GM19438 (cell line): ENCODE data around the gene PIK3R3.
"Not testable (repeated sequence)": the region's sequence is repeated elsewhere in the genome, so short reads cannot be mapped to it uniquely, and the experiment has no call there.

Experiments used
- ATAC-seq: cut with Tn5 transposase; IDR thresholded peaks from one replicate; pipeline ENCODE4 v1.9.1; 2021; ENCODE audit warnings: low read depth; ENCODE audit not compliant: unreplicated experiment

Gene PIK3R3

DNA sequence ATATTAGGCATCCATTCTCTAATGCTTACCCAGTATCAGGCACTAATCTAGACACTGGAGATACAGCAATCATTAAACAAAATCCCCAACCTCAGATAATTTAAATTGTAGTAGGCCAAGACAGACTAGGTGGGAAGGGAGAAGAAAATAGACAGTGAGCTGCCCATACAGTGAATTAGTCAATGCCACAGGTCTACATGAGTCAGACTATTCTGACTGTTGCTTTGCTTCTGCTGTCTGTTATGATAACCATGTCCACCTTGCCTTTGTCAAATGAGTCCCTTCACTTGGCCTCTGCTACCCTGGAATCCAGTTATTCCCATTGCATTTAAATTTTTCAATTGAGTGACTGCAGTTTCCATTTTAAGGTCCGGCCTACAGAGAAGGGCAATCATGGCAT is 59.5 kb downstream of the PIK3R3 start:
- ATAC-seq = no peak

DNA sequence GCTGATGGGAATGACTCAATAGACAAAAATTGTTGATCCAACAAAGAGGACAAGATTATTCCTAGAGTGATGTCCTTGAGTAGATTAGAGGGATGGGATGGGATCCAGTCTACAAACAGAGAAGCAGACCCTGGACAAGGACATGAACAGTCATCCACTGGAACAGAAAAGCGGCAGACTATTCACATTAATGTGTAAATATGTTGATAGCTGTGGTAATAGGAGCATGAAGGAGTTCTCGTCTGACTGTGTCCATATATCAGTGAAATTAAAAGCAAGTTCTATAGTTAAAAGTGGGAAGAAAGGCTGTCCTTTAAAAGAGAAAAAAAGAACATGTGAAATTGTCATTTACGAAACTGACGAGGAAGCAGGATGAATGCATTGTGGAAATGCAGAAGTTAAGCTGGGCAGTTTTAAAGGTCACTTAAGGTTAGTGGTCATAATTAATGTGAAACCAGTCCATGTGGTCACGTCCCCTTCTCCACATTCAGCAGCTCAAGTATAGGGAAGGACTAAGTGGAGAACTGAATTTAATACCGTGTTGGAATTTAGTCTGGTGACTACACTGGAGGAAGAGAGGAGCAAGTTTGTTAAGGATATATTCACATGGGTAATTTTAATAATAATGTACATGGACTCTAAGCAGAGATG is 62.1 kb downstream of the PIK3R3 start:
- no peak for ATAC-seq

DNA sequence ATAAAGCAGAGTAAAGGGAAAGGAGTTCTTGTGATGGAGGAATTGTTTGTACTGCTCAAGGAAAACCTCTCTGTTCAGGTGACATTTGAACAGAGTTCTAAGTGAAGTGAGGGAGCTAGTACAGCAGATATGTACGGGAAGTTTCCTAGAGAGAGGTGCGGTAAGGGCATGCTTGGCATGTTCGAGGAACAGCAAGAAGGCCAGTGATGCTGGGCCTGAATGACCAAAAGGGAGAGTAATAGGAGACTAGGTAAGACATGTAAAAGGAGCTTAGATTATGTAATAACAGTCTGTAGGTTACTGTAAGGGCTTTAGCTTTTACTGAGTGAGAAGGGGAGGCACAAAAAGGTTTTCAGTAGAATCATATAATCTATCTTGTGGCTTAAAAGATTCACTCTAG is 63.9 kb downstream of the PIK3R3 start:
- no peak for ATAC-seq

DNA sequence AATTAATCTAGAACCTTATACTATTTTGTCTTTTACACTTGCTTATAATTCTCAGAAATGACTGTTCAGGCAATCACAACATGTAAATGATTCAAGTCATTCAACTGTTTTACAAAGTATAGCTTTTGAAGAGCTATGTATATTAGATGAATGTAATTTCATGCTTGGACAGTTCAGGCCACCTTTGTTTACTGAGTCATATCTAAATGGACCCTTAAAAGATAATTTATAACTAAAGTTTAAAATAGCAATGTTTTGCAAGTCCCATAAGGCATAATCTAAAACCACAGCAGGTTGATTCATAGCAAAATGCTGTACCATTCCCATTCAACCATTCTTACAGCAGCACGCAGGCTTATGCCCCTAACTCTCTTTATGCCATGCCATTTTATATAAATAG is 64.8 kb downstream of the PIK3R3 start:
- ATAC-seq = no peak

DNA sequence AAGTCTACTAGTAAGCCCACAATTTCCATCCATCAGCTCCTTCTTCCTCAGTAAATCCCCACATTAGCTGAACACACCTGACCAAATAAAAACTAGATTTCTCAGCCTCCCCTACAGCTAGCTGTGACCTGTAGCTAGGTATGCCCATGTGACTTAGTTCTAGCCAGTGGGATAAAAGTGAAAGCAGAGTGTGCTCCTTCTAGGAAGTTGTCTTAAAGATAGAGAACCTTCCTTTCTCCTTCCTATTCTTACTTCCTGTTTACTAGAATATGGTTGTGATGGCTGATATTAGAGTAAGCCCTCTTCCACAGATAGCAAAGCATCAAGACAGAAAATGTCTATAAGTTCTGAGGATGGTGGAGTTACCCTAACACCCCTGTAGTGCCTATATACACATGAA is 67.0 kb downstream of the PIK3R3 start:
- no peak for ATAC-seq

DNA sequence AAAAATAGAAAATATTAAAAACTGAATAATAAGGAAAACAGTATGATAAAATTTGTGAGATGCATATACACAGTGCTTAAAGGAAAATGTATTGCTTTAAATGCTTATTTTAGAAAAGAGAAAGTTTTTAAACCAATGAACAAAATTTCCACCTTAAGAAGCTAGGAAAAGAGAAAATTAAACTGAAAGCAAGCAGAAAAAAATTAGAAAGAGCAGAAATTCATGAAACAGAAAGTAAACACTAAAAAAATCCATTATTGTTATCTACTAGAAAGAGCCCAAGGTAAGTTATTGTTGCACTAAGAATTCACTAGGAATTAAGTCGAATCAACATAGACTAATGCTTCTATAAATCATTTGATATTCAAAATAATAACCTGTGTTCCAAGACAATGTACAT is 67.7 kb downstream of the PIK3R3 start:
- no peak for ATAC-seq

DNA sequence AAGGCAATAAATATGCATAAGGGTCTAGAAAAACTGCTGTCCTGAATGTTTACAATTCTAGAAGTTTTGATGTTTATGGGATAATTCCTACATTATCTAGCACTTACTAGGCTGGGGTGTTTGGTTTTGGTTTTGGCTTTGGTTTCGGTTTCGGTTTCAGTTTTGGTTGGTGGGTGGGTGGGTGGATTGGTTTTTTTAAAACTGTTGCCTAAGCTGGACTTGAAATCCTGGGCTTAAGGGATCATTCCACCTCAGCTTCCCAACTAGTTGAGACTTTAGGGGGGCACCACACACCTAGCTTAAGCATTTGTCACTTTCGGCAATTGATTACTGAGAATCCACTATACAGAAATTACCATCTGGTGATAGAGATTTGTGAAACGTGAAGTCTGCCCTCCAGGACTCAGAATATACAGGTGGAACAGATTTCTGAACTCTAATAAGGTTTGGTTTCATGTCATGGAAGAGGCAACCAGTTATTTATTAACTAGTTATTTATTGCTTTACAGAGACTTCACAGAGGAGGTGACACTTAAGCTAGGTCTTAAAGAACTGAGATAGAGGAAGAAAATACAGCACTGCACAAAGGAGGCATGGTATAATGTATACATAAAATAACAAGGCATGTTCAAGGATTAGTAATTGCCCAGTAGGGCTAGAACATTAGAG is 69.6 kb downstream of the PIK3R3 start:
- ATAC-seq = peak; percentile 70

DNA sequence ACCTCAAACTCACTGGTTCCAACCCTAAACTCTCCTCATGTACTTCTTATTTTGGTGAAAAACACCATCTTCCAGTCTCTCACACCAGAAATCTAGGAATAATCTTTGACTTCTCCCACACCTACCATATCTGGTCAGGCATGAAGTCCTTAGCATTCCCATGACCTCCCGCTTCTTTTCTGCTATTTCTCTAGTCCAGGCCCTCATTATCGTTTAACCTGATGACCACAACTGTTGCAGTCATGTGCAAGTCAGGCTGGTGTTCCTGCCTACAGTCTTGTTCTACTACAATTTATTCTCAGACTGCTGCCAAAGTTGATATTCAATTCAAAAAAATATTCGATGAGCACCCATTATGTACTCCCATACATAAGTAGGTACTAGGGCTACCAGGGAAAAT is 71.3 kb downstream of the PIK3R3 start:
- no peak for ATAC-seq

DNA sequence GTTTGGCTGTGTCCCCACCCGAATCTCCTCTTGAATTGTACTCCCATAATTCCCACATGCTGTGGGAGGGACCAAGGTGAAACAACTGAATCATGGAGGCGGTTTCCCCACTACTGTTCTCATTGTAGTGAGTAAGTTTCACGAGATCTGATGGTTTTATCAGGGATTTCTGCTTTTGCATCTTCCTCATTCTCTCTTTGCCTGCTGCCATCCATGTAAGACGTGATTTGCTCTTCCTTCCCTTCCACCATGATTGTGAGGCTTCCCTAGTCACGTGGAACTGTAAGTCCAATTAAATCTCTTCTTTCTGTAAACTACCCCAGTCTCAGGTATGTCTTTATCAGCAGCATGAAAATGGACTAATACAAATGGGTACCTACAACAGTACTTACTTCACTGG is 73.5 kb downstream of the PIK3R3 start:
- ATAC-seq = no peak

DNA sequence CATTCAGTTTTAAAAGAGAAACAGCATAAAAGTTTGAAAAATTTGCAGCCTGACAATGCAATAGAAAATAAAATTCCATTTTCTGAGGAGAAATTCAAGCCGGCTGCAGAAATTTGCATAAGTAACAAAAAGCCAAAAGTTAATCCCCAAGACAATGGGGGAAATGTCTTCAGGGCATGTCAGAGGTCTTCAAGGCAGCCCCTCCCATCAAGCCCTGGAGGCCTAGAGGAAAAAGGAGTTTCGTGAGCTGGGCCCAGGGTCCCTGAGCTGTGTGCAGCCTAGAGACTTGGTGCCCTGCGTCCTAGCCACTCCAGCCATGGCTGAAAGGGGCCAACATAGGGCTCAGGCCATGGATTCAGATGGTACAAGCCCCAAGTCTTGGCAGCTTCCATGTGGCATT is 74.6 kb downstream of the PIK3R3 start:
- no peak for ATAC-seq

DNA sequence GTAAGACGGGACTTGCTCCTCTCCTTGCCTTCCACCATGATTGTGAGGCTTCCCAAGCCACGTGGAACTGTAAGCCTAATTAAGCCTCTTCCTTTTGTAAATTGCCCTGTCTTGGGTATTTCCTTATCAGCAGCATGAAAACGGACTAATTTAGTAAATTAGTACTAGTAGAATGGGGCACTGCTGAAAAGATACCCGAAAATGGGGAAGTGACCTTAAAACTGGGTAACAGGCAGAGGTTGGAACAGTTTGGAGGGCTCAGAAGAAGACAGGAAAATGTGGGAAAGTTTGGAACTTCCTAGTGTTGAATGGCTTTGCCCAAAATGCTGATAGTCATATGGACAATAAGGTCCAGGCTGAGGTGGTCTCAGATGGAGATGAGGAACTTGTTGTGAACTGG is 75.2 kb downstream of the PIK3R3 start:
- ATAC-seq = not testable (repeated sequence)

DNA sequence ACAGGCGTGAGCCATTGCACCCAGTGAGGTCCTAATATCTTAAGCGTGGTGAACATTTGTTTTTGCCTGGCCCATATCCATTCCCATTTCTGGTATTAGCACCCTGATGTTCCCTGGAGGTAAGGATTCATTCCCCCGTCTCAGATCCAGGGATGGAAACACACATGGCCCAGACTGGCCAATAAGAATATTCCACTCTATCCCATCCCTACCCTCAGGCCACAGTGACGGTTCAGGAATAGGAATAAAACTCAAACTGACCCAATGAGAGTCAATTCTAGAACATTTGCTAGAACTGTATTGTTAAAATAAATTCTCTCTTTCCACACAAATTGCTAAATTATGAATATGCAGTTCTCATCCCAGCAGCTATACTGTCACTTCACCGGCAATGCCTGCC is 76.1 kb downstream of the PIK3R3 start:
- ATAC-seq = no peak

DNA sequence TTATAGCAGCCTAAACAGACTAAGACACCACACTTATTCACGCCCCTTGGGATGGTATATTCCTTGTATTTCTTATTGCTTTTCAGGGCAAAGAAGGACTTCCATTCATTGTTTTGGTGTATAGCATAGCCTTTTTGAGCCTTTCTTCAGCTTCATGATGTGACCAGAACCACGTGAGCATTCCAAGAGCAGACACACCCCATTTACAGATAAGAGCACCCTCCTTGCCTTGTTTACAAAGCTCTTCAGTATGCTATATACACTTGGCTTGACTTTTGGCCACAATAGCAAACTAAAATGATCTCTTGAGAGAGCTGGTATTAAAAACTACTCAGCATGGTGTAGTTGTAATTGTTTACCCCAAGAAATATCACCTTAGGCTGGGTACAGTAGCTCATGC is 78.7 kb downstream of the PIK3R3 start:
- no peak for ATAC-seq

DNA sequence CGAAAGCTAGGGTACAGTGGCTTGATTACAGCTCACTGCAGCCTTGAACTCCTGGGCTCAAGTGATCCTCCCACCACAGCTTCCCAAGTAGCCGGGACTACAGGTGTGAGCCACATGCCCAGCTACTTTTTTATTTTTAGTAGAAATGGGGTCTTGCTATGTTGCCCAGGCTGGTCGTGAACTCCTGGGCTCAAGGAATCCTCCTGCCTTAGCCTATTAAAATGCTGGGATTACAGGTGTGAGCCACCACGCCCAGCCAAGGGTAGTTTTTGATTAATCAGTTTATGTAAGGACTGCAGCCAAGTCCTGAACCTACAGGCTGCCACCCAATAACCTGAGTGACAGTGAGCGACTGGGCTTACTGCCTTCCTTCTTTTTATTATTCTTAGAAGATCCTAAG is 88.3 kb downstream of the PIK3R3 start:
- no peak for ATAC-seq

DNA sequence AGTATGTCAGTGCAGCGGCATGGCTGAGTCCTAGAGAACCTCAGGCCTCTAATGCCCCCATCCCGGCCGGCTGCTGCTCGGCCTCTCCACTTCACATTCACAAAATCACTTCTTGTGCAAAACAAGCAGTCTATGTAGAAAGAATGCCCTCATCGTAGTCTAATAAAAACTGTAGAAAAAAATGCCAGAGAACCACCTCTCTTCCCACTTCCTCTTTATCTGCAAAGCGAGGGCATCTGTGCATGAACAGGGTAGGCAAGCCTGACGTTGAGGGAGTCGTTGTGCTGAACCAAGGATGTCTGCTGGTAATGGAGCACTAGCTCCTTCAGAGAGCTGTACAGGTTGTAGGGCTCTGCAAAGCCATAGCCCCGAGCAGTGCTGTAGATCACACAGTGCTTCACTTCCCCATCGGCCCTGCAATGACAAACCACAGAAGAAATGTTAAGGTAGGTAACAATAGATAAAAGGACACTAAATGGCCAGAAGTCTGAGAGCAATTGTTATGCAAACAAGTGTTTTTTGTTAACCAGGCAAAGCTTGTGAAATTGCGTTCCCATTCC is 88.9 kb downstream of the PIK3R3 start:
- peak; percentile 89 for ATAC-seq

DNA sequence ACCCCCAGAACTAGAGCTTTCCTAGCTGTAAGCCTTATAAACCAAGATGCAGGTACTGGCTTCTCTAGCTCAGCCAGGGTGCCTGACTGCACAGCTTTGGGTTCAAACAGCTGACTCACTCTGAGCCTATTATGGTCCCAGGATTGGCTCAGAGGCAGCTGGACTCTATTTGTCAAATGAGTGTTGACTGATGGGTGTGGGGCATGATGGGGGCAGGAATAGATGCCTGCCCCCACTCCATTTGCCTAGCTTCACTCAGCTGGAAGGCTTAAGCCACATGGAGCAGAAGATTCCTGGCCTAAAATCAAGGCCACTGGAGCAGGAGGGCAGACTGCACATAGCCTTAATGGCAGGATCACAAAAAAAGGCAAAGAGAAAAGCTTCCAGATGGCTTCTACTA is 90.5 kb downstream of the PIK3R3 start:
- no peak for ATAC-seq

DNA sequence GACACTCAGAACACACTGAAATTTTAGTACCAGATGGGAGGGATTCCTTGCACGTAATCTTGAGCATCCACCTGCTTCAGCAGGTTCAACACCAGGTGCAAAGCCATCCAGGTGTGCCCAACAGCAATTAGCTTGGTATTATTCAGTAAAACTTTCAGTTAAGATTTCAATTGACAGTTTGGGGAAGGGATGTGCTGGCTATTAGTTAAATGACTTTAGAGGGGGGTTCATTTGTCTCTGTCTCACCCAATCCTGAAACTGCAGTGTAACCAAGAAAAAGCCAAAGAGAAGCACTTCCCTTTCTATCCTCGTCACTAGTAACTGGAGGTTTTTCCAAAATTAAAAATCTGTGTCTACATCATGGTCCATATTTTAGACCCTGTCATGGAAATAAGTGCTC is 90.9 kb downstream of the PIK3R3 start:
- no peak for ATAC-seq

DNA sequence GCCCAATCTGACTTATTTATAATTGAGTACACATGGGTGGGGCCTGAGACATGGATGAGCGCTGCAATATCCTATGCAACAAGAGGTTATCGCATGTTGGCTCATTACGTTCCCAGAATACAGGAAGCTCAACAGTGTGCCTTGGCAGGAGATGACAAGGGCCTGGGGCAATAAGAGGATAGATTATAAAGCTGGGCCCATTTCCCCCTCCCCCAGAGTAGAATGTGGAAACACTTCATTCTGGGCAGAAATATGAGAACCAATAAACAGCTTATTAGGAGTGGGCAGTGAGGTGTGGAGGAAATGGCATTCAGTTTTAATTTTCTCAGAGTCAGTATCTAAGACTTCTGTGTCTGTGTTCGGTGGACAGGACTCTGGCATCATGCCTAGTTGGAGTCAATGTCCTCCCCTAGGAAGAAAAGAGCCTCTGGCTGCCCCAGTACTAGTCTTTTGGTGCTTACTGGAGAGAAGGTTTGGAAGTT is 92.8 kb downstream of the PIK3R3 start:
- ATAC-seq = no peak

DNA sequence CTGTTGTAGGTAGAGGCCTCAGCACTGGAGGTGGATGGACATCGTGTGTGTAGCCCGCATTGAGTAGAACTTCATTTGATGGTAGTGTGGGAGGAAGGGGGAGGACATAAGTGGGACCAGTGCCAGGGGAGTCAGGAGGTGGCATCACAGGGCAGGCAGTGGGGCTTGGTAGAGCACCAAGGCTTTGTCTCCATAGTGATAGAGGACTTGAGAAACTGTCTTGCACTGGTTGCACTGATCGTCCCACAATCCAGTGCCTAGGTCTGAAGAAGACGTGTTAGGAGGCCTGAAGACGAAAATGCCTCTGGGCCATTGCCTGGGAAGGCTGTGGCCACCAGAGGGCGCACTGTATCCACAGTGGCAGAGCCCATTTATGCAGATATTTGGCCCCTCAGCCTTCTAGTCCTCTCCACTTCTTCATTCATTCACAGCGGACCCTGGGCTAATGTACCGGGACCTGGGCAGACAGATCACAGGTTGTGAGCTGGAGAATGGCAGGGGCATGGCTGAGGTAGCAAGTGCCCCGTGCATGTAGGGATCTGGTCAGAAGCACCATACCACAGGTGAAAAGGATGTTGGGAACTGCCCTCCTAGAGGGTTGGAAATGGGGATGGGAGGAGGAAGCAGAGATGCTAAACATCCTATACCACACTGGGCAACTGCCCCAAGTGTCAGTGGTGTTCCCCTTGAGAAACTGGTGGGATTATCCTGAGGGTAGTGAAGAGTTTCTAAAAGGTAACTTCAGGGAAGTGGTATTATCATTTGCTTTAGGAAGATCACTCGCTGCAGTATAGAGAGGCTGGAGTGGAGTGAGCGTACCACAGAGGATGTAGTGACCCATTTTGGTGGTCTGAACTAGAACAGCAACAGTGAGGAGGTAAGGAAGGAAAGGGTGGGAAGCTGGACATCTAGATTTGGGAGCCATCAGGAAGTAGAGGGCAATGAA is 95.3 kb downstream of the PIK3R3 start:
- no peak for ATAC-seq

DNA sequence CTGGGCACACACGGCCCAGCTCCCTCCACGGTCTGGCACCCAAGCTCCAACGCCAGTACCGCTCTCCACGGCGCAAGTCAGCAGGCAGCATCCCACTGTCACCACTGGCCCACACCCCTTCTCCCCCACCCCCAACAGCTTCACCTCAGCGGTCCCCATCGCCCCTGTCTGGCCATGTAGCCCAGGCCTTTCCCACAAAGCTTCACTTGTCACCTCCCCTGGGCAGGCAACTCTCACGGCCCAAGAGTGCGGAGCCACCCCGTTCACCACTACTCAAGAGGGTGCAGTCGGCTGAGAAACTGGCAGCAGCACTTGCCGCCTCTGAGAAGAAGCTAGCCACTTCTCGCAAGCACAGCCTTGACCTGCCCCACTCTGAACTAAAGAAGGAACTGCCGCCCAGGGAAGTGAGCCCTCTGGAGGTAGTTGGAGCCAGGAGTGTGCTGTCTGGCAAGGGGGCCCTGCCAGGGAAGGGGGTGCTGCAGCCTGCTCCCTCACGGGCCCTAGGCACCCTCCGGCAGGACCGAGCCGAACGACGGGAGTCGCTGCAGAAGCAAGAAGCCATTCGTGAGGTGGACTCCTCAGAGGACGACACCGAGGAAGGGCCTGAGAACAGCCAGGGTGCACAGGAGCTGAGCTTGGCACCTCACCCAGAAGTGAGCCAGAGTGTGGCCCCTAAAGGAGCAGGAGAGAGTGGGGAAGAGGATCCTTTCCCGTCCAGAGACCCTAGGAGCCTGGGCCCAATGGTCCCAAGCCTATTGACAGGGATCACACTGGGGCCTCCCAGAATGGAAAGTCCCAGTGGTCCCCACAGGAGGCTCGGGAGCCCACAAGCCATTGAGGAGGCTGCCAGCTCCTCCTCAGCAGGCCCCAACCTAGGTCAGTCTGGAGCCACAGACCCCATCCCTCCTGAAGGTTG is 97.6 kb downstream of the PIK3R3 start:
- no peak for ATAC-seq
